Lower lobe of right lung (tissue), 2 donors: ENCODE data around the gene MEGF10. TPM values are rescaled to one million over a fixed set of nuclear protein-coding genes. Genes with fewer than 3 reads are reported as not detected.

Experiments
- ATAC-seq, 2 donors: fragments of 200-7000 bp; cut with Tn5 transposase; one replicate each; pipeline ENCODE4 v1.9.1; 2020 to 2022; ENCODE audit warnings: mild to moderate bottlenecking in 2 of 2, moderate library complexity in 2 of 2
- DNase-seq: peaks from one replicate; pipeline ENCODE4 v3.0.0-alpha.2; 2020
- H3K27ac ChIP-seq: fragments of 200-600 bp; one replicate; pipeline ENCODE4 v1.8.0; 2022
- H3K27me3 ChIP-seq: fragments of 200-600 bp; one replicate; pipeline ENCODE4 v1.8.0; 2022; ENCODE audit warnings: low read depth
- H3K36me3 ChIP-seq: fragments of 200-600 bp; one replicate; pipeline ENCODE4 v1.8.0; 2022; ENCODE audit warnings: mild to moderate bottlenecking
- H3K4me1 ChIP-seq: fragments of 200-600 bp; one replicate; pipeline ENCODE4 v1.8.0; 2022
- H3K4me3 ChIP-seq: fragments of 200-600 bp; one replicate; pipeline ENCODE4 v1.8.0; 2022; ENCODE audit warnings: mild to moderate bottlenecking
- H3K9me3 ChIP-seq: fragments of 200-600 bp; one replicate; pipeline ENCODE4 v1.8.0; 2022
- CTCF ChIP-seq: fragments of 200-600 bp; IDR thresholded peaks from one replicate; pipeline ENCODE4 v1.8.0; 2022; ENCODE audit warnings: antibody characterized with exemption, mild to moderate bottlenecking
- intact Hi-C: fragments of 100-400 bp; cut with DNase I; formaldehyde crosslinking; loops from one replicate; pipeline ENCODE4 v1.11.0; 2022
- total RNA-seq: library from RNA; stranded (reverse); fragmentation: NEBNext Ultra II Directional; extraction: Animal tissue kit (Norgen Biotek cat#: 25700); gene quantifications from one replicate; pipeline ENCODE4 v1.2.1, GENCODE V29; 2021
- donor health status: DM: no; HTN: yes; CAD: no; lungs with severe emphysema.

Gene MEGF10
- total RNA-seq, 1 donor from 2014 or later, result 0.30 TPM

- H3K4me1 ChIP-seq, result no peaks in the 10 kb centered on the region
- DNase-seq, result no peak
- no peak overlapping the region for H3K27ac ChIP-seq
- no peaks in the 10 kb centered on the region for H3K9me3 ChIP-seq
- no peak for ATAC-seq
- no peak overlapping the region for H3K4me3 ChIP-seq
- H3K27me3 ChIP-seq, result no peaks in the 10 kb centered on the region
- intact Hi-C loops, result no loop called here
- no peaks in the 10 kb centered on the region for H3K36me3 ChIP-seq
- no peak for TF ChIP-seq CTCF
Observed at GRCh38 chr5:127343866-127344265, 53.3 kb downstream of the MEGF10 start.

GRCh38 chr5:127344931-127345330, 54.3 kb downstream of the MEGF10 start:
- no peak for DNase-seq
- Histone ChIP-seq H3K36me3 (no peaks in the 10 kb centered on the region), H3K27ac (no peak overlapping the region), H3K9me3 (no peaks in the 10 kb centered on the region), H3K4me1 (no peaks in the 10 kb centered on the region), H3K27me3 (no peaks in the 10 kb centered on the region), H3K4me3 (no peak overlapping the region)
- intact Hi-C loops, result no loop called here
- TF ChIP-seq CTCF, result no peak
- no peak for ATAC-seq

- DNase-seq (no peak), ATAC-seq (no peak)
- Histone ChIP-seq H3K9me3 (no peaks in the 10 kb centered on the region), H3K36me3 (no peaks in the 10 kb centered on the region), H3K4me3 (no peak overlapping the region), H3K27ac (no peak overlapping the region), H3K4me1 (no peaks in the 10 kb centered on the region), H3K27me3 (no peaks in the 10 kb centered on the region)
- no peak for TF ChIP-seq CTCF
- intact Hi-C loops, result no loop called here
Observed at GRCh38 chr5:127351418-127351817, 60.8 kb downstream of the MEGF10 start.

- H3K27ac ChIP-seq, result no peak overlapping the region
- intact Hi-C loops, result no loop called here
Observed at GRCh38 chr5:127352068-127352467, 61.5 kb downstream of the MEGF10 start.

GRCh38 chr5:127353327-127353726, 62.7 kb downstream of the MEGF10 start:
- no peak for TF ChIP-seq CTCF
- Histone ChIP-seq H3K36me3 (no peaks in the 10 kb centered on the region), H3K9me3 (no peaks in the 10 kb centered on the region), H3K27me3 (no peaks in the 10 kb centered on the region), H3K4me1 (no peaks in the 10 kb centered on the region), H3K4me3 (no peak overlapping the region), H3K27ac (no peak overlapping the region)
- intact Hi-C loops, result no loop called here
- no peak for ATAC-seq
- no peak for DNase-seq

More at GRCh38 chr5:127352068-127352467, 61.5 kb downstream of the MEGF10 start:
- DNase-seq, result no peak
- H3K4me1 ChIP-seq, result no peaks in the 10 kb centered on the region
- no peaks in the 10 kb centered on the region for H3K9me3 ChIP-seq
- H3K4me3 ChIP-seq, result no peak overlapping the region
- H3K36me3 ChIP-seq, result no peaks in the 10 kb centered on the region
- TF ChIP-seq CTCF, result no peak
- no peak for ATAC-seq
- H3K27me3 ChIP-seq, result no peaks in the 10 kb centered on the region

- Histone ChIP-seq H3K36me3 (no peaks in the 10 kb centered on the region), H3K4me1 (no peaks in the 10 kb centered on the region), H3K27ac (no peak overlapping the region), H3K27me3 (no peaks in the 10 kb centered on the region), H3K4me3 (no peak overlapping the region), H3K9me3 (no peaks in the 10 kb centered on the region)
- DNase-seq (no peak), ATAC-seq (no peak)
- TF ChIP-seq CTCF, result no peak
- intact Hi-C loops, result no loop called here
Observed at GRCh38 chr5:127353796-127354195, 63.2 kb downstream of the MEGF10 start.
